ENCODE results near the gene SLC17A9. TPM values are rescaled to one million over a fixed set of nuclear protein-coding genes. Genes with fewer than 3 reads are reported as not detected.
A peak's percentile ranks its signal among the peaks of the same experiment; 100 is the strongest.

The SLC17A9 gene
- total and polyA plus RNA-seq, 2 of the 8 experiments (the other 6 are each of a cell fraction or from before 2014, with no cell fraction given) = 23.5 to 35.2 TPM

- H3K14ac ChIP-seq (ENCODE audit: insufficient read length) = no peak overlapping the region
- no peak overlapping the region for H3K9ac ChIP-seq (replicated peaks in 1 of 4; ENCODE audit: extremely low read depth in 1 of 4, low read depth in 3 of 4, low read length in 3 of 4)
- H2BK15ac ChIP-seq (ENCODE audit: low read length) = peak overlapping the region; percentile 61; the same call in 1 of the 2 replicates
- no peaks in the 10 kb centered on the region; the same call in 1 of the 2 replicates for H3K79me1 ChIP-seq (ENCODE audit: low read depth, low read length)
- no peaks in the 10 kb centered on the region for H3K23me2 ChIP-seq (ENCODE audit: low read depth, low read length)
- peaks cover 0 to 3% (median 0%) of the 10 kb centered on the region in 4 experiments; a peak in 3 of 7 replicates for H3K27me3 ChIP-seq (replicated peaks in 1 of 4; ENCODE audit: control insufficient read depth in 3 of 4, extremely low read depth in 1 of 4, insufficient read depth in 3 of 4, low read length in 3 of 4)
- no peak overlapping the region for H4K8ac ChIP-seq (ENCODE audit: extremely low read depth, insufficient read depth, low read length)
- H3K4me1 ChIP-seq (replicated peaks in 1 of 4; ENCODE audit: control insufficient read depth in 3 of 4, insufficient read depth in 4 of 4, low read length in 3 of 4) = peaks cover 0 to 12% (median 7%) of the 10 kb centered on the region in 4 experiments; a peak in 5 of 7 replicates
- no peaks in the 10 kb centered on the region for H3K36me3 ChIP-seq (ENCODE audit: control insufficient read depth in 2 of 4, insufficient read depth in 4 of 4, low read length in 3 of 4)
- H3K4me3 ChIP-seq (ENCODE audit: extremely low read depth in 1 of 4, insufficient read depth in 2 of 4, low read depth in 3 of 4, low read length in 4 of 4) = no peak overlapping the region
- TF ChIP-seq BRCA1 (IDR thresholded peaks at IDR 0.05; ENCODE audit: low read depth, low read length) = no peak
- TF ChIP-seq BACH1 (IDR thresholded peaks at IDR 0.05; ENCODE audit: low read length) = no peak
- no peak overlapping the region for H3K4me2 ChIP-seq (ENCODE audit: insufficient read depth in 1 of 2, low read depth in 2 of 2, low read length in 2 of 2)
- 86% methylated on average over 13 of the region's 13 CpGs; no CpG with 5 or more reads in 1 of the 2 experiments for WGBS, 2 experiments (ENCODE audit: extremely low coverage in 1 of 2, insufficient coverage in 1 of 2, insufficient read length in 1 of 2, insufficient replicate concordance in 2 of 2, low coverage in 1 of 2, low lambda C conversion rate in 2 of 2, missing lambda C conversion rate in 1 of 2)
- H4K5ac ChIP-seq (ENCODE audit: insufficient read length, low read depth, low read length) = no peak overlapping the region
- H2AK5ac ChIP-seq (ENCODE audit: low read depth, low read length) = no peak overlapping the region
- no peak overlapping the region for H2BK20ac ChIP-seq (ENCODE audit: low read length)
- no peak for FAIRE-seq
- H3K4ac ChIP-seq (replicated peaks; ENCODE audit: insufficient read length, low read depth, low read length) = no peak overlapping the region
- ChIA-PET POLR2A (ENCODE audit: partially characterized antibody) (interaction anchor here (1.2 kb wide), 1 partner anchor 23 kb away, joined by 3 read pairs; no protein-coding TSS in a partner anchor), CTCF (ENCODE audit: partially characterized antibody) (interaction anchor here (1.0 to 2.3 kb wide), 4 partner anchors 11 to 33 kb away, joined by 4 to 10 read pairs (median 6); no protein-coding TSS in a partner anchor)
- H3K27ac ChIP-seq (ENCODE audit: low read depth, low read length) = no peak overlapping the region
- no peak overlapping the region for H3K18ac ChIP-seq (ENCODE audit: extremely low read depth, low read length)
- H2BK12ac ChIP-seq (ENCODE audit: low read depth, low read length) = 0 out of 2 replicates have a peak overlapping the region, but pooled peaks have one; percentile 39
- DNase-seq (ENCODE audit: low read depth in 1 of 2, low spot score in 2 of 2) = no peak
- H2BK5ac ChIP-seq (ENCODE audit: low read depth, low read length) = no peak overlapping the region
- H3K9me3 ChIP-seq (ENCODE audit: insufficient read depth in 2 of 2, low read depth in 1 of 2, low read length in 1 of 2) = no peaks in the 10 kb centered on the region
- H2AFZ ChIP-seq (ENCODE audit: low read length) = no peak overlapping the region
- no peak overlapping the region for H3K23ac ChIP-seq (ENCODE audit: insufficient read length)
- no peak overlapping the region for H4K91ac ChIP-seq (replicated peaks; ENCODE audit: insufficient read length, low read length)
- no peak overlapping the region for H2BK120ac ChIP-seq (replicated peaks; ENCODE audit: low read depth, low read length)
- H3K56ac ChIP-seq (replicated peaks; ENCODE audit: insufficient read length, low read depth, low read length) = no peak overlapping the region
- no peaks in the 10 kb centered on the region for H3K79me2 ChIP-seq (ENCODE audit: control insufficient read depth in 1 of 2, insufficient read depth in 2 of 2, low read length in 2 of 2)
- H4K20me1 ChIP-seq (replicated peaks in 1 of 2; ENCODE audit: control insufficient read depth in 1 of 2, insufficient read depth in 2 of 2, low read length in 2 of 2) = peaks cover 0 to 1% of the 10 kb centered on the region in 2 experiments
These were observed 38.8 kb downstream of the SLC17A9 start for GRCh38 chr20:62991196-62991807.

All from H1 (cell line).